Naive B cell (primary cell): Measurements from ENCODE around the gene KLF3. TPM values are rescaled to one million over a fixed set of nuclear protein-coding genes. Genes with fewer than 3 reads are reported as not detected.
A peak's percentile ranks its signal among the peaks of the same experiment; 100 is the strongest.

Experiments
- ATAC-seq, 2 donors: fragments of 150-1000 bp; cut with Tn5 transposase; 2 replicates each; pipeline ENCODE4 v1.10.0; 2021; ENCODE audit warnings: low read depth in 2 of 2, mild to moderate bottlenecking in 2 of 2, moderate library complexity in 2 of 2
- DNase-seq: peaks from one replicate; pipeline ENCODE4 v3.0.0; 2022
- H3K27ac Mint-ChIP-seq, 6 donors: one replicate each; pipeline ENCODE4 v1.8.0; 2020 to 2022; ENCODE audit warnings: mild to moderate bottlenecking in 6 of 6, mixed read lengths in 6 of 6, moderate library complexity in 5 of 6, inconsistent platforms in 2 of 6
- H3K27me3 Mint-ChIP-seq, 3 donors: one replicate each; pipeline ENCODE4 v1.8.0; 2021 to 2022; ENCODE audit warnings: mixed read lengths in 3 of 3, mild to moderate bottlenecking in 1 of 3
- H3K36me3 Mint-ChIP-seq, 2 donors: one replicate each; pipeline ENCODE4 v1.8.0; 2020 to 2022; ENCODE audit warnings: mixed read lengths in 2 of 2, inconsistent platforms in 1 of 2, mild to moderate bottlenecking in 1 of 2
- H3K4me1 Mint-ChIP-seq, 3 donors: one replicate each; pipeline ENCODE4 v1.8.0; 2020 to 2022; ENCODE audit warnings: mixed read lengths in 3 of 3, inconsistent platforms in 1 of 3, mild to moderate bottlenecking in 1 of 3, moderate library complexity in 1 of 3
- H3K4me3 Mint-ChIP-seq, 8 donors: one replicate each; pipeline ENCODE4 v1.8.0; 2020 to 2022; ENCODE audit warnings: mild to moderate bottlenecking in 8 of 8, mixed read lengths in 8 of 8, moderate library complexity in 8 of 8, inconsistent platforms in 2 of 8
- H3K9me3 Mint-ChIP-seq, 7 donors: one replicate each; pipeline ENCODE4 v1.8.0; 2020 to 2022; ENCODE audit warnings: mixed read lengths in 7 of 7, mild to moderate bottlenecking in 5 of 7, inconsistent platforms in 2 of 7, moderate library complexity in 1 of 7
- polyA plus RNA-seq, 6 donors: library from polyadenylated mRNA; unstranded; fragments of 300-500 nt; fragmentation: Illumina TruSeq; gene quantifications; one replicate each; pipeline ENCODE4 v1.2.3, GENCODE V29; 2021; ENCODE audit warnings: low read depth in 6 of 6

Gene KLF3
- polyA plus RNA-seq, 6 donors from 2014 or later: 34.3 to 91.0 (median 58.5) TPM

GRCh38 chr4:38683276-38683675 is 19.3 kb downstream of the KLF3 start:
- Mint-ChIP-seq H3K9me3 (peaks cover 0 to 3% (median 0%) of the 10 kb centered on the region in 7 donors), H3K27ac (no peak overlapping the region), H3K4me3 (no peak overlapping the region), H3K4me1 (peaks cover 17 to 46% (median 24%) of the 10 kb centered on the region in 3 donors), H3K27me3 (no peaks in the 10 kb centered on the region), H3K36me3 (peaks cover 12 to 22% of the 10 kb centered on the region in 2 donors)
- ATAC-seq: no peak
- no peak for DNase-seq

- Mint-ChIP-seq H3K9me3 (peaks cover 0 to 2% (median 0%) of the 10 kb centered on the region in 7 donors), H3K4me1 (peaks cover 11 to 36% (median 24%) of the 10 kb centered on the region in 3 donors), H3K4me3 (no peak overlapping the region), H3K27me3 (no peaks in the 10 kb centered on the region), H3K36me3 (peaks cover 21% of the 10 kb centered on the region in 2 donors), H3K27ac (peak overlapping the region in 2 of 6 donors; percentile 54 to 59)
- no peak for DNase-seq
- ATAC-seq: no peak
Measured at GRCh38 chr4:38684271-38684670, 20.3 kb downstream of the KLF3 start.

- DNase-seq: no peak
- H3K27ac Mint-ChIP-seq: no peak overlapping the region
- peaks cover 24 to 30% of the 10 kb centered on the region in 2 donors for H3K36me3 Mint-ChIP-seq
- H3K27me3 Mint-ChIP-seq: no peaks in the 10 kb centered on the region
- no peak for ATAC-seq
- H3K9me3 Mint-ChIP-seq: peaks cover 0 to 2% (median 0%) of the 10 kb centered on the region in 7 donors
- H3K4me1 Mint-ChIP-seq: peaks cover 3 to 27% (median 19%) of the 10 kb centered on the region in 3 donors
- H3K4me3 Mint-ChIP-seq: no peak overlapping the region
Measured at GRCh38 chr4:38684951-38685844, 21.2 kb downstream of the KLF3 start.

DNA sequence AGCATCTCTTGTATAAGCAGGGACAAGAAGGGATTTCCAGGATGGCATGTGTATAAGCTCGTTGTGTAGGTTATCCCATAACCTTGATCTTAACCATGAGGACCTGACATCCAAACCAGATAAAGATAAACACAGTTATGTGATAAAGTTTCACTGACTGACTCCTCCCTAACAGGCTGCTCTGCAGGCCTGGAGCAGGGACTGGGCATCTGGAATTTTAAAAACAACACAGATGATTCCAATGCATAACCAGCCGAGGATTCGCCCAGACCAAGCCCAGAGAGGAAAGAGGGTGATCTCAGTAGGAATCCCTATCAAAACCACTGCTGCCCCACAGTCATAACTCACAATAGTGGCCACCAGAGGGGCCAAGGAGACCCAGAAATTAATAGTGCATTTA is 22.7 kb downstream of the KLF3 start:
- no peak for ATAC-seq
- Mint-ChIP-seq H3K4me1 (peaks cover 3 to 23% (median 13%) of the 10 kb centered on the region in 3 donors), H3K4me3 (no peak overlapping the region), H3K9me3 (peaks cover 0 to 2% (median 0%) of the 10 kb centered on the region in 7 donors), H3K36me3 (peaks cover 26 to 31% of the 10 kb centered on the region in 2 donors), H3K27me3 (no peaks in the 10 kb centered on the region), H3K27ac (peak overlapping the region in 1 of 6 donors; percentile 34)
- no peak for DNase-seq

DNA sequence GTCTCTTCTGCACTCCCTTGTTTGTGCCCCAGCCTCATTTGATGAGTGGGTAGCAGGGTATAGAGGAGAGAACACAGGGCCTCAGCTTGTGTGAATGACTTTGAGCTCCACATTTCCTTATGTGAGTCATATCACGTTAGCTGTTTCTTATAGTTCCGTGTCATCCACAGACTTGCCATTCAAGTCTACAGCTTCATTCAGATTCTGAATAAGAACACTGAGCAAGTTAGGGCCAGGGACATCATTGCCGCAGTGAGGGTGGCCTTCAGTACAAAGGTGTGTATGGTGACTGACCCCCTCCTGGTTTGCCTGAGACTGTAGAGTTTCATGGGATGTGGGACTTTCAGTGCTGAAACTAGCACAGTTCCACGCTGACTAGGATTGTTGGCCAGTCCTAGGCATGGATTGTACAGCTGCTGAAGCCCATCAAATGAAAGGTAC is 23.6 kb downstream of the KLF3 start:
- no peak for ATAC-seq
- Mint-ChIP-seq H3K27me3 (no peaks in the 10 kb centered on the region), H3K4me1 (peaks cover 3 to 23% (median 8%) of the 10 kb centered on the region in 3 donors), H3K4me3 (no peak overlapping the region), H3K27ac (no peak overlapping the region), H3K9me3 (peaks cover 0 to 2% (median 0%) of the 10 kb centered on the region in 7 donors), H3K36me3 (peaks cover 25 to 34% of the 10 kb centered on the region in 2 donors)
- DNase-seq: no peak

GRCh38 chr4:38688676-38689355 is 24.8 kb downstream of the KLF3 start:
- H3K27ac Mint-ChIP-seq: no peak overlapping the region
- no peak for DNase-seq
- no peak for ATAC-seq
- no peak overlapping the region for H3K4me3 Mint-ChIP-seq
- H3K36me3 Mint-ChIP-seq: peaks cover 25 to 38% of the 10 kb centered on the region in 2 donors
- H3K9me3 Mint-ChIP-seq: peaks cover 0 to 2% (median 0%) of the 10 kb centered on the region in 7 donors
- no peaks in the 10 kb centered on the region for H3K27me3 Mint-ChIP-seq
- peaks cover 3 to 21% (median 8%) of the 10 kb centered on the region in 3 donors for H3K4me1 Mint-ChIP-seq

DNA sequence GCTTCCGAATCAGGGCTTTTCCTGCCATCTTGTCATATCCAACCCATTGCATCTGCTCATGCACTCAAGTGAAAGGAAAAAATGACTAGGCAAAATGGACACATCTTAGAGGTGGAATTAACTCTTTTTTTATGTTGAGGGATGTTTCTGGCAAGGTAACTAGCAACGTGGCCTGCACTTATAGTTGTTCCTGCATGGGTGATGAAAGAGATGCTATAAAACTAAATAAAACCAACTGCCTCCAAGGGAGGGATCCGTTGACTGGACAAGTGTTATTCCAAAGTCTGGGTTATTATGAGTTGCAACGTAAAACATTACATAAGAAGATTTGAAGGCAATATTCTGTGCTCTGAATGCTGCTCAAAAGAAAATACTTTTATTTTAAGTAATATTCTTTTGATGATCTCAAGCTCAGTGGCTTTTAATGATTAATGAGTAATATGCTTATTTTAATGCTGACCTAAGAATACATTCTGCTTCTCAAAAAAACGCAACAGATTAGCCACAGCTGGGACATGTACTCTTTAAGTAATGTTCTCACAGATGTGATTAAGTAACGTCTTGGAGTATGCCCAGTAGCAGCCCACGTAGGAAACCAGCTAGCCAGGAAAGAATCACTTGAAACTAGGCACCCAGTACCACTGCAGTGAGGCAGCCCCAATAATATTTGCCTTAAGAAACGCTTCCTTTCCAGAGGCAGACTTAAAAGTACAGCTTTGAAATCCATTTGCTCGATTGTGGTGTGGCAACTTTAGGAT is 27.4 kb downstream of the KLF3 start:
- ATAC-seq (no peak), DNase-seq (no peak)
- Mint-ChIP-seq H3K4me1 (peaks cover 0 to 5% (median 3%) of the 10 kb centered on the region in 3 donors), H3K4me3 (no peak overlapping the region), H3K27me3 (no peaks in the 10 kb centered on the region), H3K27ac (peak overlapping the region in 1 of 6 donors; percentile 19), H3K36me3 (peaks cover 39 to 60% of the 10 kb centered on the region in 2 donors), H3K9me3 (no peaks in the 10 kb centered on the region)

GRCh38 chr4:38692421-38692820 is 28.4 kb downstream of the KLF3 start:
- H3K4me1 Mint-ChIP-seq: peaks cover 0 to 2% (median under 1%) of the 10 kb centered on the region in 3 donors
- peak overlapping the region in 1 of 6 donors; percentile 61 for H3K27ac Mint-ChIP-seq
- H3K27me3 Mint-ChIP-seq: no peaks in the 10 kb centered on the region

DNA sequence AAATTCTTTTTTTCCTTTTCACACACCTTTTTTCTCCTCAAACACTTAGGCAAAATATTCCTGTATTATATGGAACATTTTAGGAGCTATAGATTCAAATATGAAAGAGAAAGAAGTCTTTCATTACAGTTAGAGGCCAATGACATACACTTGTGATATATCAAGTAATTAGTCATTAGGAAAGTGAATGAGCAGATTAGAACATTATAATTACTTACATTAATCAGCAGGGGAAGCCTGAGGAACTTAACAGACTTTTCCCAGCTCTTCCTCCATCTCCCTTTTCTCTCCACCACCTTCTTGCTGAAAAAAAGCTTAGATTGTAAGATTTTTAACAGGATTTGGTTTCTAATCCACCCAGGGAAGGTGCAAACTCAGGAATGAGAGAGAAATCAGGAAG is 29.6 kb downstream of the KLF3 start:
- no peak overlapping the region for H3K4me3 Mint-ChIP-seq
- H3K4me1 Mint-ChIP-seq: no peaks in the 10 kb centered on the region
- H3K36me3 Mint-ChIP-seq: peaks cover 50 to 60% of the 10 kb centered on the region in 2 donors
- H3K27me3 Mint-ChIP-seq: no peaks in the 10 kb centered on the region
- ATAC-seq (no peak), DNase-seq (no peak)
- H3K27ac Mint-ChIP-seq: peak overlapping the region in 3 of 6 donors; percentile 2 to 83 (median 35)
- no peaks in the 10 kb centered on the region for H3K9me3 Mint-ChIP-seq

More at GRCh38 chr4:38692421-38692820, 28.4 kb downstream of the KLF3 start:
- DNase-seq (no peak), ATAC-seq (no peak)
- H3K36me3 Mint-ChIP-seq: peaks cover 46 to 62% of the 10 kb centered on the region in 2 donors
- no peak overlapping the region for H3K4me3 Mint-ChIP-seq
- H3K9me3 Mint-ChIP-seq: no peaks in the 10 kb centered on the region

- Mint-ChIP-seq H3K27me3 (no peaks in the 10 kb centered on the region), H3K9me3 (no peaks in the 10 kb centered on the region), H3K4me1 (no peaks in the 10 kb centered on the region), H3K27ac (peak overlapping the region in 5 of 6 donors; percentile 5 to 66 (median 45)), H3K4me3 (no peak overlapping the region), H3K36me3 (peaks cover 45 to 53% of the 10 kb centered on the region in 2 donors)
- DNase-seq: no peak
- no peak for ATAC-seq
Measured at GRCh38 chr4:38694330-38694729, 30.3 kb downstream of the KLF3 start.

GRCh38 chr4:38695809-38696208 is 31.8 kb downstream of the KLF3 start:
- Mint-ChIP-seq H3K9me3 (no peaks in the 10 kb centered on the region), H3K27me3 (no peaks in the 10 kb centered on the region), H3K4me3 (no peak overlapping the region), H3K36me3 (peaks cover 36 to 38% of the 10 kb centered on the region in 2 donors), H3K4me1 (no peaks in the 10 kb centered on the region), H3K27ac (peak overlapping the region in 2 of 6 donors; percentile 60 to 62)
- DNase-seq (no peak), ATAC-seq (no peak)

- ATAC-seq (no peak), DNase-seq (no peak)
- Mint-ChIP-seq H3K36me3 (peaks cover 34 to 37% of the 10 kb centered on the region in 2 donors), H3K27ac (peak overlapping the region in 1 of 6 donors; percentile 34), H3K4me3 (no peak overlapping the region), H3K27me3 (no peaks in the 10 kb centered on the region), H3K9me3 (no peaks in the 10 kb centered on the region), H3K4me1 (no peaks in the 10 kb centered on the region)
Measured at GRCh38 chr4:38696697-38697096, 32.7 kb downstream of the KLF3 start.

- H3K9me3 Mint-ChIP-seq: no peaks in the 10 kb centered on the region
- H3K27ac Mint-ChIP-seq: no peak overlapping the region
- H3K27me3 Mint-ChIP-seq: no peaks in the 10 kb centered on the region
- no peak overlapping the region for H3K4me3 Mint-ChIP-seq
- ATAC-seq (no peak), DNase-seq (no peak)
- H3K36me3 Mint-ChIP-seq: peaks cover 33 to 34% of the 10 kb centered on the region in 2 donors
- H3K4me1 Mint-ChIP-seq: peaks cover under 1 to 6% (median 1%) of the 10 kb centered on the region in 3 donors
Measured at GRCh38 chr4:38698176-38698575, 34.2 kb downstream of the KLF3 start.
